Measurements from ENCODE around the gene MACIR. TPM values are rescaled to one million over a fixed set of nuclear protein-coding genes. Genes with fewer than 3 reads are reported as not detected.

Gene MACIR
- total and polyA plus RNA-seq, 4 donors = 0.69 to 18.6 (median 0.83) TPM

DNA sequence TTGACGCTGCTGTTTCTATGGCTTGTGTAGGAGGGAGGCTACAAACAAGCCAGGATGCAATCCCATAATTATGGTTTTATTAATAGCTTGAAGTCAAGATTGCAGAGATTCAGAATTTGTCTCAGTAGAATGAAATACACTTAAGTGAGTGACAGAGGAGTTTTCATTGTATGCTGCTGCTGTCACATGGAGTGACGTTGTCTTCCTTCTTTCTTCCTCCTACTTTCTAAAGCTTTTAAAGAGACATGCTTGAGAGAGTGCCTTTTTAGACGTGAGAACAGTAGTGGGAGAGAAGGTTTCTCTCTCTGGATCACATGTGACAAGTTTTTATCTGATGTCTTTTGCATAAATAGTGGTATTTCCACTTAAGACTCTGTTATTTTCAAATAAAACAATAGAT is 48.9 kb downstream of the MACIR start:
- no peak for TF ChIP-seq RXRA (IDR thresholded peaks at IDR 0.05)
- no peak for TF ChIP-seq EGR1 (IDR thresholded peaks at IDR 0.05; ENCODE audit: low read depth in 2 of 2)
- TF ChIP-seq SP1 (IDR thresholded peaks at IDR 0.05) = no peak
- TF ChIP-seq RAD21 (IDR thresholded peaks at IDR 0.05) = no peak
- TF ChIP-seq, protein P1, sequence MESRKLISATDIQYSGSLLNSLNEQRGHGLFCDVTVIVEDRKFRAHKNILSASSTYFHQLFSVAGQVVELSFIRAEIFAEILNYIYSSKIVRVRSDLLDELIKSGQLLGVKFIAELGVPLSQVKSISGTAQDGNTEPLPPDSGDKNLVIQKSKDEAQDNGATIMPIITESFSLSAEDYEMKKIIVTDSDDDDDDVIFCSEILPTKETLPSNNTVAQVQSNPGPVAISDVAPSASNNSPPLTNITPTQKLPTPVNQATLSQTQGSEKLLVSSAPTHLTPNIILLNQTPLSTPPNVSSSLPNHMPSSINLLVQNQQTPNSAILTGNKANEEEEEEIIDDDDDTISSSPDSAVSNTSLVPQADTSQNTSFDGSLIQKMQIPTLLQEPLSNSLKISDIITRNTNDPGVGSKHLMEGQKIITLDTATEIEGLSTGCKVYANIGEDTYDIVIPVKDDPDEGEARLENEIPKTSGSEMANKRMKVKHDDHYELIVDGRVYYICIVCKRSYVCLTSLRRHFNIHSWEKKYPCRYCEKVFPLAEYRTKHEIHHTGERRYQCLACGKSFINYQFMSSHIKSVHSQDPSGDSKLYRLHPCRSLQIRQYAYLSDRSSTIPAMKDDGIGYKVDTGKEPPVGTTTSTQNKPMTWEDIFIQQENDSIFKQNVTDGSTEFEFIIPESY (IDR thresholded peaks at IDR 0.05) = no peak
- TF ChIP-seq JUND (IDR thresholded peaks at IDR 0.05) = no peak
- TF ChIP-seq FOXA1 (IDR thresholded peaks at IDR 0.05) = no peak
- no peak overlapping the region for H3K4me3 ChIP-seq (ENCODE audit: low read depth in 1 of 3, low read length in 3 of 3)
- H3K27ac ChIP-seq (ENCODE audit: low read depth in 1 of 2, low read length in 2 of 2) = no peak overlapping the region
- peaks cover 0 to 8% (median 0%) of the 10 kb centered on the region in 4 donors for H3K27me3 ChIP-seq (ENCODE audit: control insufficient read depth in 4 of 4, insufficient read depth in 4 of 4, low read length in 3 of 4)
- no peaks in the 10 kb centered on the region for H3K9me3 ChIP-seq (ENCODE audit: control insufficient read depth in 4 of 4, low read length in 3 of 4)
- H3K36me3 ChIP-seq (ENCODE audit: control insufficient read depth in 4 of 4, insufficient read depth in 3 of 4, low read depth in 1 of 4, low read length in 3 of 4) = no peaks in the 10 kb centered on the region
- H3K9ac ChIP-seq (ENCODE audit: low read depth in 1 of 2, low read length in 2 of 2) = no peak overlapping the region
- 74% methylated on average over 3 of the region's 3 CpGs for WGBS
- no peaks in the 10 kb centered on the region for H3K4me1 ChIP-seq (ENCODE audit: control insufficient read depth in 4 of 4, insufficient read depth in 4 of 4, low read length in 3 of 4)
- no peak for DNase-seq (ENCODE audit: low spot score)

DNA sequence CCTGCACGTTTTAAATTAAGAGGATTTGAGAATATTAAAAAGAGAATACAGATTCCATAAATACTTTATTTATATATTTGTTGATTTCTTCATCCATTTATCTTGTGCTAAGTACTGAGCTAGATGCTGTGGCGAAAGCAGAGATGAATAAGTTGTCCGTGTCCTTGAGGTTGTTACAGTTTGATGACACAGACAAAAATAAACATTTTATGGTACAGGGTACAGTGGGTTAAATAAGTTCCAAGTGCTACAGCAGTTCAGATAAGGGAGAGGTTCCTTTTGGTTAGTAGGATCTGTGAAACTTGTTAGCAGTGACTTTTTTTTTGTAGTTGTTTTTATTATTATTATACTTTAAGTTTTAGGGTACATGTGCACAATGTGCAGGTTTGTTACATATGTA is 50.2 kb downstream of the MACIR start:
- H3K9ac ChIP-seq (ENCODE audit: low read depth in 1 of 2, low read length in 2 of 2) = no peak overlapping the region
- 43% methylated on average over 3 of the region's 3 CpGs for WGBS
- H3K36me3 ChIP-seq (ENCODE audit: control insufficient read depth in 4 of 4, insufficient read depth in 3 of 4, low read depth in 1 of 4, low read length in 3 of 4) = no peaks in the 10 kb centered on the region
- no peak overlapping the region for H3K27ac ChIP-seq (ENCODE audit: low read depth in 1 of 2, low read length in 2 of 2)
- TF ChIP-seq, protein P1 (IDR thresholded peaks at IDR 0.05) = no peak
- TF ChIP-seq, protein P2, sequence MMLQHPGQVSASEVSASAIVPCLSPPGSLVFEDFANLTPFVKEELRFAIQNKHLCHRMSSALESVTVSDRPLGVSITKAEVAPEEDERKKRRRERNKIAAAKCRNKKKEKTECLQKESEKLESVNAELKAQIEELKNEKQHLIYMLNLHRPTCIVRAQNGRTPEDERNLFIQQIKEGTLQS (IDR thresholded peaks at IDR 0.05) = no peak
- TF ChIP-seq FOXA2 (IDR thresholded peaks at IDR 0.05) = no peak
- TF ChIP-seq JUND (IDR thresholded peaks at IDR 0.05) = no peak
- no peak for TF ChIP-seq GABPA (IDR thresholded peaks at IDR 0.05 in 1 of 2, conservative IDR thresholded peaks at IDR 0.05 in 1 of 2)
- TF ChIP-seq, protein P3, sequence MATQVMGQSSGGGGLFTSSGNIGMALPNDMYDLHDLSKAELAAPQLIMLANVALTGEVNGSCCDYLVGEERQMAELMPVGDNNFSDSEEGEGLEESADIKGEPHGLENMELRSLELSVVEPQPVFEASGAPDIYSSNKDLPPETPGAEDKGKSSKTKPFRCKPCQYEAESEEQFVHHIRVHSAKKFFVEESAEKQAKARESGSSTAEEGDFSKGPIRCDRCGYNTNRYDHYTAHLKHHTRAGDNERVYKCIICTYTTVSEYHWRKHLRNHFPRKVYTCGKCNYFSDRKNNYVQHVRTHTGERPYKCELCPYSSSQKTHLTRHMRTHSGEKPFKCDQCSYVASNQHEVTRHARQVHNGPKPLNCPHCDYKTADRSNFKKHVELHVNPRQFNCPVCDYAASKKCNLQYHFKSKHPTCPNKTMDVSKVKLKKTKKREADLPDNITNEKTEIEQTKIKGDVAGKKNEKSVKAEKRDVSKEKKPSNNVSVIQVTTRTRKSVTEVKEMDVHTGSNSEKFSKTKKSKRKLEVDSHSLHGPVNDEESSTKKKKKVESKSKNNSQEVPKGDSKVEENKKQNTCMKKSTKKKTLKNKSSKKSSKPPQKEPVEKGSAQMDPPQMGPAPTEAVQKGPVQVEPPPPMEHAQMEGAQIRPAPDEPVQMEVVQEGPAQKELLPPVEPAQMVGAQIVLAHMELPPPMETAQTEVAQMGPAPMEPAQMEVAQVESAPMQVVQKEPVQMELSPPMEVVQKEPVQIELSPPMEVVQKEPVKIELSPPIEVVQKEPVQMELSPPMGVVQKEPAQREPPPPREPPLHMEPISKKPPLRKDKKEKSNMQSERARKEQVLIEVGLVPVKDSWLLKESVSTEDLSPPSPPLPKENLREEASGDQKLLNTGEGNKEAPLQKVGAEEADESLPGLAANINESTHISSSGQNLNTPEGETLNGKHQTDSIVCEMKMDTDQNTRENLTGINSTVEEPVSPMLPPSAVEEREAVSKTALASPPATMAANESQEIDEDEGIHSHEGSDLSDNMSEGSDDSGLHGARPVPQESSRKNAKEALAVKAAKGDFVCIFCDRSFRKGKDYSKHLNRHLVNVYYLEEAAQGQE (IDR thresholded peaks at IDR 0.05) = no peak
- TF ChIP-seq, protein P4, sequence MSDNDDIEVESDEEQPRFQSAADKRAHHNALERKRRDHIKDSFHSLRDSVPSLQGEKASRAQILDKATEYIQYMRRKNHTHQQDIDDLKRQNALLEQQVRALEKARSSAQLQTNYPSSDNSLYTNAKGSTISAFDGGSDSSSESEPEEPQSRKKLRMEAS (IDR thresholded peaks at IDR 0.05) = no peak
- no peak for TF ChIP-seq HNF4A (conservative IDR thresholded peaks at IDR 0.05)
- no peak for TF ChIP-seq NR2F2 (IDR thresholded peaks at IDR 0.05)
- TF ChIP-seq, protein P5, sequence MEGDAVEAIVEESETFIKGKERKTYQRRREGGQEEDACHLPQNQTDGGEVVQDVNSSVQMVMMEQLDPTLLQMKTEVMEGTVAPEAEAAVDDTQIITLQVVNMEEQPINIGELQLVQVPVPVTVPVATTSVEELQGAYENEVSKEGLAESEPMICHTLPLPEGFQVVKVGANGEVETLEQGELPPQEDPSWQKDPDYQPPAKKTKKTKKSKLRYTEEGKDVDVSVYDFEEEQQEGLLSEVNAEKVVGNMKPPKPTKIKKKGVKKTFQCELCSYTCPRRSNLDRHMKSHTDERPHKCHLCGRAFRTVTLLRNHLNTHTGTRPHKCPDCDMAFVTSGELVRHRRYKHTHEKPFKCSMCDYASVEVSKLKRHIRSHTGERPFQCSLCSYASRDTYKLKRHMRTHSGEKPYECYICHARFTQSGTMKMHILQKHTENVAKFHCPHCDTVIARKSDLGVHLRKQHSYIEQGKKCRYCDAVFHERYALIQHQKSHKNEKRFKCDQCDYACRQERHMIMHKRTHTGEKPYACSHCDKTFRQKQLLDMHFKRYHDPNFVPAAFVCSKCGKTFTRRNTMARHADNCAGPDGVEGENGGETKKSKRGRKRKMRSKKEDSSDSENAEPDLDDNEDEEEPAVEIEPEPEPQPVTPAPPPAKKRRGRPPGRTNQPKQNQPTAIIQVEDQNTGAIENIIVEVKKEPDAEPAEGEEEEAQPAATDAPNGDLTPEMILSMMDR (IDR thresholded peaks at IDR 0.05; ENCODE audit: low read depth, low read length, missing input control) = no peak
- no peak for TF ChIP-seq HNF4G (IDR thresholded peaks at IDR 0.05)
- TF ChIP-seq SP1 (IDR thresholded peaks at IDR 0.05) = no peak
- no peak for TF ChIP-seq TAF1 (conservative IDR thresholded peaks at IDR 0.05)
- TF ChIP-seq YY1 (IDR thresholded peaks at IDR 0.05) = no peak
- TF ChIP-seq RXRA (IDR thresholded peaks at IDR 0.05) = no peak
- TF ChIP-seq EGR1 (IDR thresholded peaks at IDR 0.05; ENCODE audit: low read depth in 2 of 2) = no peak
- TF ChIP-seq RAD21 (IDR thresholded peaks at IDR 0.05) = no peak
- H3K9me3 ChIP-seq (ENCODE audit: control insufficient read depth in 4 of 4, low read length in 3 of 4) = no peaks in the 10 kb centered on the region
- DNase-seq (ENCODE audit: low spot score) = no peak
- peaks cover 0 to 8% (median 0%) of the 10 kb centered on the region in 4 donors for H3K27me3 ChIP-seq (ENCODE audit: control insufficient read depth in 4 of 4, insufficient read depth in 4 of 4, low read length in 3 of 4)
- no peaks in the 10 kb centered on the region for H3K4me1 ChIP-seq (ENCODE audit: control insufficient read depth in 4 of 4, insufficient read depth in 4 of 4, low read length in 3 of 4)
- H3K4me3 ChIP-seq (ENCODE audit: low read depth in 1 of 3, low read length in 3 of 3) = no peak overlapping the region

Data from liver (tissue), 9 donors.